PC-3 (cell line): Measurements from ENCODE around the gene SHROOM2. TPM values are rescaled to one million over a fixed set of nuclear protein-coding genes. Genes with fewer than 3 reads are reported as not detected.

Experiments used
- ATAC-seq: fragments of 200-7000 bp; cut with Tn5 transposase; 2 replicates; pipeline ENCODE4 v1.9.1; 2020; ENCODE audit warnings: mild to moderate bottlenecking, moderate library complexity
- BruUV-seq: library from RNA; stranded (reverse); fragments of 400-500 nt; replicated peaks from 2 replicates; lab custom pipeline; 2021; lab: Mats Ljungman, UMichigan
- CTCF ChIA-PET: fragments of 300-600 bp; sonication (Branson Sonifier 250); formaldehyde crosslinking; loops from one replicate; lab custom pipeline; 2022; ENCODE audit warnings: antibody characterized with exemption; lab: Charles Lee
- POLR2A ChIA-PET: fragments of 300-600 bp; sonication (Branson Sonifier 250); formaldehyde crosslinking; loops from one replicate; lab custom pipeline; 2022; ENCODE audit warnings: antibody characterized with exemption; ENCODE audit not compliant: unreplicated experiment; lab: Charles Lee
- DNase-seq: peaks from one replicate; pipeline ENCODE4 v3.0.0-alpha.2; 2015
- H2AFZ ChIP-seq: fragments of 300-600 bp; sonication (generic); 2 replicates; pipeline ENCODE4 v1.6.0; 2016; ENCODE audit warnings: antibody characterized with exemption, low read length
- H3F3A ChIP-seq: fragments of 300-600 bp; sonication (generic); one replicate; pipeline ENCODE4 v1.6.0; 2017; ENCODE audit warnings: antibody characterized with exemption, low read length, control low read depth, mild to moderate bottlenecking; ENCODE audit not compliant: unreplicated experiment
- H3K27ac ChIP-seq: fragments of 300-600 bp; sonication (generic); 2 replicates; pipeline ENCODE4 v1.5.1; 2016; ENCODE audit warnings: mild to moderate bottlenecking, low read length
- H3K27me3 ChIP-seq: fragments of 300-600 bp; sonication (generic); 2 replicates; pipeline ENCODE4 v1.6.1; 2016; ENCODE audit warnings: low read length, mixed read lengths
- H3K36me3 ChIP-seq: fragments of 300-600 bp; sonication (generic); 2 replicates; pipeline ENCODE4 v1.6.1; 2016; ENCODE audit warnings: low read depth, mixed run types, low read length, mixed read lengths
- H3K4me1 ChIP-seq: fragments of 300-600 bp; sonication (generic); 2 replicates; pipeline ENCODE4 v1.5.1; 2016; ENCODE audit warnings: low read length; ENCODE audit not compliant: insufficient read depth
- H3K4me2 ChIP-seq: fragments of 300-600 bp; sonication (generic); 2 replicates; pipeline ENCODE4 v1.6.0; 2016; ENCODE audit warnings: low read length
- H3K4me3 ChIP-seq: fragments of 300-600 bp; sonication (generic); 2 replicates; pipeline ENCODE4 v1.5.1; 2016; ENCODE audit warnings: mild to moderate bottlenecking, low read length, mixed read lengths
- H3K79me2 ChIP-seq: fragments of 300-600 bp; sonication (generic); 2 replicates; pipeline ENCODE4 v1.6.1; 2017; ENCODE audit warnings: low read length, mixed read lengths
- H3K9ac ChIP-seq: fragments of 300-600 bp; sonication (generic); 2 replicates; pipeline ENCODE4 v1.6.0; 2016; ENCODE audit warnings: mild to moderate bottlenecking, low read length
- H3K9me2 ChIP-seq: fragments of 300-600 bp; sonication (generic); replicated peaks from 2 replicates; pipeline ENCODE4 v1.6.1; 2016; ENCODE audit warnings: mixed run types, low read length, mixed read lengths
- H3K9me3 ChIP-seq: fragments of 300-600 bp; sonication (generic); 2 replicates; pipeline ENCODE4 v1.6.1; 2016; ENCODE audit warnings: low read length, mixed read lengths
- H4K20me1 ChIP-seq: fragments of 300-600 bp; sonication (generic); 2 replicates; pipeline ENCODE4 v1.6.1; 2016; ENCODE audit warnings: low read length, mixed read lengths
- CTCF ChIP-seq: fragments of 300-600 bp; sonication (generic); conservative IDR thresholded peaks from 2 replicates; pipeline ENCODE4 v1.5.1; 2017; ENCODE audit warnings: antibody characterized with exemption, low read depth, mild to moderate bottlenecking, low read length
- EZH2 ChIP-seq: fragments of 300-600 bp; sonication (generic); IDR thresholded peaks from one replicate; pipeline ENCODE4 v1.6.1; 2017; ENCODE audit warnings: antibody characterized with exemption, mild to moderate bottlenecking, low read length; ENCODE audit not compliant: unreplicated experiment
- EZH2phosphoT487 ChIP-seq: fragments of 300-600 bp; sonication (generic); IDR thresholded peaks from 2 replicates; pipeline ENCODE4 v1.6.1; 2018; ENCODE audit warnings: mild to moderate bottlenecking, antibody characterized with exemption, low read length, borderline replicate concordance
- intact Hi-C: fragments of 100-400 bp; cut with micrococcal nuclease; formaldehyde crosslinking; loops from 2 replicates; pipeline ENCODE4 v1.9.0; 2023
- total RNA-seq: library from RNA; depleted of rRNA; stranded (reverse); fragments of >200 nt; gene quantifications from 2 replicates; pipeline ENCODE4 v1.2.3, GENCODE V29; 2014

The SHROOM2 gene
- total RNA-seq, 1 experiment from 2014 or later: 6.5 TPM

GRCh38 chrX:9871701-9872268 is 85.6 kb downstream of the SHROOM2 start:
- H3K27ac ChIP-seq: no peak overlapping the region
- no TSS peak for BruUV-seq
- H3F3A ChIP-seq: no peaks in the 10 kb centered on the region
- ATAC-seq: no peak
- no peaks in the 10 kb centered on the region for H3K9me2 ChIP-seq
- TF ChIP-seq EZH2phosphoT487 (no peak), EZH2 (no peak), CTCF (no peak)
- CTCF ChIA-PET: no interaction called here
- H3K79me2 ChIP-seq: no peaks in the 10 kb centered on the region
- H3K4me3 ChIP-seq: no peak overlapping the region
- no peaks in the 10 kb centered on the region for H3K27me3 ChIP-seq
- intact Hi-C loops: loop anchor here (5.0 to 10.0 kb wide), 2 partner anchors 84 to 147 kb away; partner anchors contain the start of gene SHROOM2
- POLR2A ChIA-PET: no interaction called here
- no peak overlapping the region for H3K4me2 ChIP-seq
- H4K20me1 ChIP-seq: no peaks in the 10 kb centered on the region
- H3K9me3 ChIP-seq: no peaks in the 10 kb centered on the region
- H2AFZ ChIP-seq: no peak overlapping the region
- no peak overlapping the region for H3K9ac ChIP-seq
- H3K36me3 ChIP-seq: no peaks in the 10 kb centered on the region
- H3K4me1 ChIP-seq: peaks cover 16% of the 10 kb centered on the region
- peak; percentile 28 for DNase-seq

GRCh38 chrX:9873360-9873759 is 87.1 kb downstream of the SHROOM2 start:
- CTCF ChIA-PET: interaction anchor here (0.6 kb wide), 1 partner anchor 47 kb away, joined by 3 read pairs; no protein-coding TSS in a partner anchor
- BruUV-seq: no TSS peak
- H3K9me2 ChIP-seq: no peaks in the 10 kb centered on the region

More at GRCh38 chrX:9873360-9873759, 87.1 kb downstream of the SHROOM2 start:
- Histone ChIP-seq H3K36me3 (no peaks in the 10 kb centered on the region), H4K20me1 (no peaks in the 10 kb centered on the region), H3F3A (no peaks in the 10 kb centered on the region), H3K9ac (no peak overlapping the region), H2AFZ (no peak overlapping the region), H3K79me2 (no peaks in the 10 kb centered on the region), H3K4me3 (no peak overlapping the region), H3K9me3 (no peaks in the 10 kb centered on the region), H3K4me2 (no peak overlapping the region), H3K27ac (no peak overlapping the region), H3K4me1 (peaks cover 16% of the 10 kb centered on the region), H3K27me3 (no peaks in the 10 kb centered on the region)
- intact Hi-C loops: loop anchor here (5.0 to 10.0 kb wide), 2 partner anchors 86 to 149 kb away; partner anchors contain the start of gene SHROOM2
- TF ChIP-seq CTCF (no peak), EZH2phosphoT487 (no peak), EZH2 (no peak)
- DNase-seq (no peak), ATAC-seq (no peak)
- POLR2A ChIA-PET: no interaction called here
